GM12878 (cell line): ENCODE data around the gene STYXL1. TPM values are rescaled to one million over a fixed set of nuclear protein-coding genes. Genes with fewer than 3 reads are reported as not detected.

Experiments used
- CBX3 ChIP-seq: fragments of 200-600 bp; sonication (generic); IDR thresholded peaks from 2 replicates; pipeline ENCODE4 v1.6.1; 2016; ENCODE audit warnings: low read depth, borderline replicate concordance
- FOXK2 ChIP-seq: fragments of 450-650 bp; IDR thresholded peaks from 2 replicates; pipeline ENCODE4 v1.6.1; 2017; ENCODE audit warnings: mild to moderate bottlenecking, moderate library complexity
- MTA3 ChIP-seq: IDR thresholded peaks from 2 replicates; pipeline ENCODE4 v1.6.1; 2012; ENCODE audit warnings: low read length, inconsistent platforms, borderline replicate concordance
- PAX8 ChIP-seq: fragments of 450-650 bp; IDR thresholded peaks from 2 replicates; pipeline ENCODE4 v1.6.1; 2017; ENCODE audit warnings: mild to moderate bottlenecking, moderate library complexity
- PRDM15 ChIP-seq: fragments of 450-650 bp; formaldehyde crosslinking; IDR thresholded peaks from 2 replicates; pipeline ENCODE4 v1.4.0; 2020; ENCODE audit warnings: mild to moderate bottlenecking, moderate library complexity
- RFX5 ChIP-seq: IDR thresholded peaks from 2 replicates; pipeline ENCODE4 v1.6.1; 2011; ENCODE audit warnings: low read depth, low read length, improper control_type of control experiment
- SP1 ChIP-seq: IDR thresholded peaks from one replicate; pipeline ENCODE4 v1.6.1; 2011; ENCODE audit warnings: low read depth, low read length
- SRF ChIP-seq, 2 experiments: IDR thresholded peaks; 2 replicates each; pipeline ENCODE4 v1.6.1; 2011; ENCODE audit warnings: low read depth in 2 of 2, low read length in 2 of 2, mild to moderate bottlenecking in 1 of 2, moderate library complexity in 1 of 2
- TAF1 ChIP-seq: IDR thresholded peaks from 2 replicates; pipeline ENCODE4 v1.6.1; 2011; ENCODE audit warnings: mild to moderate bottlenecking, low read depth, low read length, borderline replicate concordance
- ZBED1 ChIP-seq: IDR thresholded peaks from 2 replicates; pipeline ENCODE4 v1.6.1; 2016; ENCODE audit warnings: borderline replicate concordance
- ZBTB40 ChIP-seq: fragments of 450-650 bp; IDR thresholded peaks from 2 replicates; pipeline ENCODE4 v1.6.1; 2016; ENCODE audit warnings: mild to moderate bottlenecking, moderate library complexity, borderline replicate concordance
- polyA plus RNA-seq, 11 experiments: library from polyadenylated mRNA; depleted of rRNA in 4 of 11; unstranded in 6 of 11; stranded (reverse) in 5 of 11; fragments of >200 nt; fragmentation: Nextera tagmentation in 4 of 11; fragmentation: Illumina TruSeq in 1 of 11; extraction: Ambion mirVana in 4 of 11; extraction: Trizol in 1 of 11; gene quantifications; 1 replicate in 1 of 11; 2 replicates in 10 of 11; pipeline versions ENCODE4 v1.2.1 to v1.2.3, GENCODE V29; 2011 to 2016; ENCODE audit warnings: inconsistent platforms in 2 of 11, missing spikeins in 2 of 11, low read depth in 1 of 11
- total RNA-seq, 4 experiments: library from RNA; depleted of rRNA in 3 of 4; stranded (reverse); fragments of >200 nt in 3 of 4; fragmentation: Illumina TruSeq in 1 of 4; extraction: Trizol in 1 of 4; gene quantifications; 2 replicates each; pipeline versions ENCODE4 v1.2.1 to v1.2.3, GENCODE V29; 2013 to 2021

The STYXL1 gene
- total and polyA plus RNA-seq, 10 of the 15 experiments (the other 5 are each of a cell fraction or from before 2014, with no cell fraction given), result 18.4 to 65.9 (median 40.7) TPM

GRCh38 chr7:75995052-75995471 is 52.7 kb downstream of the STYXL1 start (continued):
- no peak for TF ChIP-seq ZBTB40
- no peak for TF ChIP-seq SRF (IDR thresholded peaks at IDR 0.05; ENCODE audit: low read depth in 2 of 2, low read length in 2 of 2)
- no peak for TF ChIP-seq MTA3
- TF ChIP-seq RFX5, result no peak
- TF ChIP-seq TAF1, result no peak
- TF ChIP-seq ZBED1, result no peak
- no peak for TF ChIP-seq PRDM15 (CRISPR knock-in tag)
- no peak for TF ChIP-seq FOXK2
- TF ChIP-seq PAX8, result no peak
- no peak for TF ChIP-seq SP1
- no peak for TF ChIP-seq CBX3
- TF ChIP-seq, all 136 proteins: peak for 0
